ENCODE data around the gene FAM3A. TPM values are rescaled to one million over a fixed set of nuclear protein-coding genes. Genes with fewer than 3 reads are reported as not detected.

The FAM3A gene
- total RNA-seq, 1 experiment from 2014 or later = 15.6 TPM

DNA sequence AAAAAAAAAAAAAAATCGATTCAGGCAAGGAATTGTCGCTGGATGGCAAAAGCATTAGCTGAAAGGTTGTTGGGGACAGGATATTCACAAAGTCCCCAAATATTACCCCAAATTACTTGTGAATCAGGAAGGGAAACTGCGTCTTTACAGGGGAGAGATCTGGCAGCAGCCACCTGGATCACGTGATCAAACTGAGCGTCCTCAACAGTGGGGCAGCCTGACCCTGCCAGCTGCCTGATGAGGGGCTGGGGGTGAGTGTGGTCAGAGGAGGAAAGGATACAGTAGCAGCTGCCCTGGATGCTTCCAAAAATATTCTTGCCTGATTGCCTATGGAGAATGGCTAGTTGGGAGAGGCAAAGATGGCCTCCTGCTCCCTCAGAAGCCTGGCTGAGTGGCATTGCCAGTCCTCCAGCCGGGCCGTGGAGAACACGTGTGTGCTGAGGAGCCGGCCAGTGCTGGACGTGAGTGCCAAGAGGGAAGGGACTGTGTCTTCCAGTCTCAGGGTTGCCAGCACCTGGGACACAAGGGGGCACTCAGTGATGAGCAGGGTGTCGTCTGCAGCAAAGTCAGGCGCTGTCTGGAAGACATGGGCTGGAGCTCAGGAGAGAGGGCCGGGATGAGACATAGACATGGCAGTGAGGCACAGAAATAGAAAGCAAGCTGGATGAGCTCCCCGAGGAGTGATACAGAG, 34.0 kb downstream of the FAM3A start:
- no peak overlapping the region for H3K4me2 ChIP-seq (ENCODE audit: low read length)

More for the DNA sequence above, 34.0 kb downstream of the FAM3A start:
- ChIA-PET CTCF (no interaction called here), POLR2A (interaction anchor here (0.9 to 1.4 kb wide), 2 partner anchors 8 to 10 kb away, joined by 3 to 4 read pairs; partner anchors contain the start of gene SLC10A3), RAD21 (ENCODE audit: low non-redundant PET in 1 of 2, low total read pairs in 2 of 2, uncharacterized antibody in 2 of 2, unreplicated experiment in 2 of 2) (no interaction called here)
- Histone ChIP-seq H3K9ac (ENCODE audit: low read length) (no peak overlapping the region), H3K79me2 (ENCODE audit: insufficient read depth, low read length) (peaks cover 15% of the 10 kb centered on the region), H3K9me3 (ENCODE audit: control insufficient read depth in 1 of 2, insufficient read depth in 1 of 2, low read depth in 1 of 2, low read length in 2 of 2) (no peaks in the 10 kb centered on the region), H2AFZ (ENCODE audit: low read depth, low read length, poor library complexity, severe bottlenecking) (no peak overlapping the region), H4K20me1 (ENCODE audit: insufficient read depth) (no peaks in the 10 kb centered on the region), H3K4me1 (ENCODE audit: control insufficient read depth in 1 of 2, insufficient read depth in 2 of 2, low read length in 2 of 2) (peaks cover 10 to 31% of the 10 kb centered on the region in 2 experiments), H3K36me3 (ENCODE audit: control insufficient read depth in 1 of 2, insufficient read depth in 2 of 2, low read length in 2 of 2) (peaks cover 0 to 10% of the 10 kb centered on the region in 2 experiments; a peak in 1 of 4 replicates), H3K9me2 (ENCODE audit: insufficient read depth) (no peaks in the 10 kb centered on the region), H3K27ac (ENCODE audit: low read depth, low read length) (no peak overlapping the region), H3K4me3 (replicated peaks in 1 of 2; ENCODE audit: low read depth in 1 of 2, low read length in 2 of 2) (no peak overlapping the region), H3K27me3 (ENCODE audit: insufficient read depth, low read length) (no peaks in the 10 kb centered on the region)
- ATAC-seq (no peak), DNase-seq (ENCODE audit: low read depth, low spot score) (no peak)
- intact Hi-C loops (cut with micrococcal nuclease) = no loop called here
- TF ChIP-seq YY1 (IDR thresholded peaks at IDR 0.05; ENCODE audit: extremely low read depth, insufficient replicate concordance, low read depth, low read length) = no peak
- TF ChIP-seq, protein P1, sequence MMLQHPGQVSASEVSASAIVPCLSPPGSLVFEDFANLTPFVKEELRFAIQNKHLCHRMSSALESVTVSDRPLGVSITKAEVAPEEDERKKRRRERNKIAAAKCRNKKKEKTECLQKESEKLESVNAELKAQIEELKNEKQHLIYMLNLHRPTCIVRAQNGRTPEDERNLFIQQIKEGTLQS (IDR thresholded peaks at IDR 0.05) = no peak
- TF ChIP-seq ELF1 (IDR thresholded peaks at IDR 0.05; ENCODE audit: borderline replicate concordance, low read depth) = no peak
- TF ChIP-seq, protein P2, sequence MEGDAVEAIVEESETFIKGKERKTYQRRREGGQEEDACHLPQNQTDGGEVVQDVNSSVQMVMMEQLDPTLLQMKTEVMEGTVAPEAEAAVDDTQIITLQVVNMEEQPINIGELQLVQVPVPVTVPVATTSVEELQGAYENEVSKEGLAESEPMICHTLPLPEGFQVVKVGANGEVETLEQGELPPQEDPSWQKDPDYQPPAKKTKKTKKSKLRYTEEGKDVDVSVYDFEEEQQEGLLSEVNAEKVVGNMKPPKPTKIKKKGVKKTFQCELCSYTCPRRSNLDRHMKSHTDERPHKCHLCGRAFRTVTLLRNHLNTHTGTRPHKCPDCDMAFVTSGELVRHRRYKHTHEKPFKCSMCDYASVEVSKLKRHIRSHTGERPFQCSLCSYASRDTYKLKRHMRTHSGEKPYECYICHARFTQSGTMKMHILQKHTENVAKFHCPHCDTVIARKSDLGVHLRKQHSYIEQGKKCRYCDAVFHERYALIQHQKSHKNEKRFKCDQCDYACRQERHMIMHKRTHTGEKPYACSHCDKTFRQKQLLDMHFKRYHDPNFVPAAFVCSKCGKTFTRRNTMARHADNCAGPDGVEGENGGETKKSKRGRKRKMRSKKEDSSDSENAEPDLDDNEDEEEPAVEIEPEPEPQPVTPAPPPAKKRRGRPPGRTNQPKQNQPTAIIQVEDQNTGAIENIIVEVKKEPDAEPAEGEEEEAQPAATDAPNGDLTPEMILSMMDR (IDR thresholded peaks at IDR 0.05 in 2 of 3, conservative IDR thresholded peaks at IDR 0.05 in 1 of 3; ENCODE audit: borderline replicate concordance in 1 of 3, insufficient read depth in 1 of 3, low read depth in 2 of 3, low read length in 2 of 3) = no peak
- no peak for TF ChIP-seq ZFX (IDR thresholded peaks at IDR 0.05)
- TF ChIP-seq, protein P3, sequence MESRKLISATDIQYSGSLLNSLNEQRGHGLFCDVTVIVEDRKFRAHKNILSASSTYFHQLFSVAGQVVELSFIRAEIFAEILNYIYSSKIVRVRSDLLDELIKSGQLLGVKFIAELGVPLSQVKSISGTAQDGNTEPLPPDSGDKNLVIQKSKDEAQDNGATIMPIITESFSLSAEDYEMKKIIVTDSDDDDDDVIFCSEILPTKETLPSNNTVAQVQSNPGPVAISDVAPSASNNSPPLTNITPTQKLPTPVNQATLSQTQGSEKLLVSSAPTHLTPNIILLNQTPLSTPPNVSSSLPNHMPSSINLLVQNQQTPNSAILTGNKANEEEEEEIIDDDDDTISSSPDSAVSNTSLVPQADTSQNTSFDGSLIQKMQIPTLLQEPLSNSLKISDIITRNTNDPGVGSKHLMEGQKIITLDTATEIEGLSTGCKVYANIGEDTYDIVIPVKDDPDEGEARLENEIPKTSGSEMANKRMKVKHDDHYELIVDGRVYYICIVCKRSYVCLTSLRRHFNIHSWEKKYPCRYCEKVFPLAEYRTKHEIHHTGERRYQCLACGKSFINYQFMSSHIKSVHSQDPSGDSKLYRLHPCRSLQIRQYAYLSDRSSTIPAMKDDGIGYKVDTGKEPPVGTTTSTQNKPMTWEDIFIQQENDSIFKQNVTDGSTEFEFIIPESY (IDR thresholded peaks at IDR 0.05; ENCODE audit: extremely low read depth, insufficient replicate concordance, low read length) = no peak
- no peak for TF ChIP-seq SP1 (IDR thresholded peaks at IDR 0.05; ENCODE audit: low read depth)
- TF ChIP-seq FOSL1 (IDR thresholded peaks at IDR 0.05; ENCODE audit: low read depth) = no peak
- BruUV-seq (replicated peaks) = no TSS peak
